HuH-7.5 (cell line): Measurements from ENCODE around the gene COASY.
A peak's percentile ranks its signal among the peaks of the same experiment; 100 is the strongest.

ENCODE experiments used
- DNase-seq: peaks from one replicate; pipeline ENCODE4 v3.0.0; 2011; ENCODE audit warnings: low spot score

The COASY gene

GRCh38 chr17:42574463-42574862 is 12.5 kb downstream of the COASY start:
- DNase-seq, result no peak

DNA sequence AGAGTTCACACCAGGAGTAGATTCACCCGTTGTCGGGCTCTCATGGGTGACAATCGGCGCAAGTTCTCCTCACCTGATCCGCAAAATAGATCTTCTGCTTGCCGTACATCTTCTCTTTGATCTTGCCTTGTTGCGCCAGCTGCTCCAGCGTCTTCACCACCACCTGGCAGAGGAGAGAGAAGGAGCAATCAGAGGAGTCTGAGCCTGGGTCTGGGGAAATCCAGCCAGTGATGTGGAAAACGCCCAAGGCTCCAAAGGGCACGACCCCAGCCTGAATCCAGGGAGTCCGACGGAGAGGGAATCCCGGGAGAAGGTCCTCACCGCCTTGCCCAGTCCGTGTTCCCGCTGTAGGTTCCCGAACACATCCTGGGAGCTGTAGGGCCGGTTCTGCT is 15.2 kb downstream of the COASY start:
- no peak for DNase-seq

DNA sequence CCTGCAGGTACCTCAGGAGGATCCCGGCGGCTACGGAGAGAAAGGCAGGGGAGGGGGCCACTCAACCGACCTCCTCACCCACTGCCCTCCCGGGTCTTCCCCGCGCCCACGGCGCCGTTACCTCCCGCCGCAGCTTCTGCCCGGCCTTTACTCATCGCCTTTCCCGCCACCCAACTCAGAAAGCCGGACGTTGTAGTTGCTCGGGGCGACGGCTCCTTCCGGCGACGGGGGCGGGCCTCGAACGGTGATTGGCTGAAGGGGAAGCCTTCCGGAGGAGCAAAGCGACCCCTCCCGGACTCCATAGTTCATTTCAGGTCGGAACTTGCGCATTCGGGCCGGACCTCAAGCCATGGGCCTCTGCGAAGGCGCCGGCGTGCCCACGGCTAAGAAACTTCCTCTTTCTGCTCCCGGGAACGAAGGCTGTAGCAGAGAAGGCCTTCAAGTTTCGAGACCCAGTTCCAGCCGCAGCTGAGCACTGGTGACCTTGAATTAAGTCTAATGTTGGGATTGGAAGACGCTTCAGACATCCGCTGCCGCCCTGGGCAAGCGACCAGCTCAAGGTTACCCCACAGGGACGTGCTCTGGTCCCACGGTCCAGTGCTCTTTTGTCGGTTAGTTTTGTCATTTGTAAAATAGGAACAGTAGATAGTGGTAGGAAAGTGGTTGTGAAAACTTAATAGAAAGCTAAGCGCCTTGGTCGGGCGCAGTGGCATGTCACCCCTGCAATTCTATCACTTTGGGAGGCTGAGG is 15.8 kb downstream of the COASY start, which contains the start of gene PSMC3IP:
Gene PSMC3IP, minus strand, starts transcription at position 198 of the 750 bp plus-strand sequence. Its CDS starts 43 bp downstream, at position 155.
- DNase-seq, result peak; percentile 92

GRCh38 chr17:42578282-42578869 is 16.4 kb downstream of the COASY start:
- peak; percentile 82 for DNase-seq

DNA sequence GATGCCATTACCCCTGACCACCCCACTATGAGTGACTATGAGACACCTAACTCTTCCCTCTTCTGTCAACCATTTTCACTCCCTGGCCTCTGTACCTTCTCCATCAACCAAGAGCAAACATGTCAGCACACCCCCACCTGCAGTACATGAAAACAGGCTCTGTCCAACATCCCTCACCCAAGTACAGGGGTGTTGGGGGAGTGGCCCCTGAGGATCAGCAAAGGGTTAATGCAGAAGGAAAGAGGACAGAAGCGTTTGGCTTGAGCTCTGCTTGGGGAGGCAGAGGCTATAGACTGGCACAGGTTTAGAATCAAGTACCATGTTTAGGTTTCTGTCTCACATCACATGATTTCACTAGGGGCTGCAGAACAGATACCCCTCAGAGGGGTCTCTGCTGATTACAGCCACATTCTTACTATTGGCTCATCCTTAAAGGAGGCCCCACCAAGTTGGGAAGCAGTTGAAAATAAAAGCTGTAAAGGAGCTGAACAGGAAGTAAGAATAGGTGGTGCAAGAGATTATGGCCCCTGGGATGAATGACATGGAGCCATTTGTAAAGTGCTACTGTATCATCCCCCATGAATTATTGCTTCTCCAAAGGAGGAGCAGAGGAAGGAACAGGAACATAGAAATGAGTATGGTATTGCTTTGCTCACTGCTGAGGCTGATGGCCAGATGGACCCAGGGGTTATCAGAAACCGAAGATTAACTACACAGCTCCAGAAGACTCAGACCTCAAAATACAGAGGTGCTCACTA is 18.0 kb downstream of the COASY start:
- DNase-seq, result no peak

DNA sequence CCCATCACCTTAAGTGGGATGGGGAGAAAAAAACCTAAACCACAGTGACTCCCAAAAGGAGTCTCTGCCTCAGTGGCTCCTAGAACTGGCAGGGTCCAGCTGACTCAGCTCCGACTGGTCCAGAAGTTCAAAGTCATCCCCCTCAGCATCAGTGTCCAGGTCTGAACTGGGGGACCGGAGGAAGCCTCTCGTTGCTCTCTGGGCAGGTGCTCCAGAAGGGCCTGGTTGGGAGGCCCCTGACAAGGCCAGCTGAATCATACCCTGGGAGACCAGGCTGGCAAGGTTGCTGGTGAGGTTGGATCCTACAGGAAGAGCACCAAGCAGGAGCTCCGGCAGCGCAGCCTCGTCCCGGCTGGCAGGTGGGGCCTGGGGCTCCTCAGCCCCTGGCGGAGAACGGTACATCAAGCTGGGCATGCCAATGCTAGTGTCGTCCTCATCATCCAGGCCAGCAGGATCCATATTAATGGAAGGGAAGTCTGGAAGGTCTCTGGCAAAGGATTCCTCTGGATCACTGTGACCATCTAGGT is 19.9 kb downstream of the COASY start:
- DNase-seq, result no peak

GRCh38 chr17:42584880-42585279 is 22.9 kb downstream of the COASY start:
- DNase-seq, result no peak

- DNase-seq, result no peak
These were observed 23.4 kb downstream of the COASY start for GRCh38 chr17:42585353-42585752.

DNA sequence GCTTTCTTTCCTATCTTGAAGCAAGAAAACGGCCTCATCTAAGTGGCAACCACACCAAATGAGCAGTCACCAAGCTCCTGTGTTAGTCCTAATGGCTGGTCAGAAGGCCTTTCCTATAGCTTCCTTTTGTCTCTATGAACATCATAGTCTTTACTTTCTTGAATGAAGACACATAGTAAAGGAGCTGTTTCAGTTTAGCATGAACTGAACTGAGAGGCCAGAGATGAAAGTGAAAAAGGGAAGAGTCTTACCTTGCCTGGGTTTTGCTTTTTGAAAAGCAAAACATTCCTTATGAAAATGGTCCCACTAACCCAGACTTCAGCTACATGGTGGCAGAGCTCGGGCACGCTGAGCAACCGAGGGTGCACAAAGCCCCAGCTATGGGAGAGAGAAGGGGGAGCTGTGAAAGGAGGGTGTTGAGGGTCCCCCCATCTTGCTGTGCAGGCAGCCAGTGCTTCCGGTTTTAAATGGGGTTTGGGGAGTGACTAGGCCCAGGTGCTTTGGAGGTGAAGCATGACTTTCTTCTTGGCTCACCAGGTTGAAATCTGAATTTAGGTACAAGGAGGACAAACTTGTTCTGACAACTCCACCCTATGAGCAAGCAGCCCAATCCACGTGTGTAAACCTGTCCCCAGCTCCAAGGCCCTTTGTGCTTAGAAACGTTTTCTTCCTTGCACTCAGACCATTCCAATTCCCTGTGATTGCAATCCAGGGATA is 24.7 kb downstream of the COASY start:
- no peak for DNase-seq

DNA sequence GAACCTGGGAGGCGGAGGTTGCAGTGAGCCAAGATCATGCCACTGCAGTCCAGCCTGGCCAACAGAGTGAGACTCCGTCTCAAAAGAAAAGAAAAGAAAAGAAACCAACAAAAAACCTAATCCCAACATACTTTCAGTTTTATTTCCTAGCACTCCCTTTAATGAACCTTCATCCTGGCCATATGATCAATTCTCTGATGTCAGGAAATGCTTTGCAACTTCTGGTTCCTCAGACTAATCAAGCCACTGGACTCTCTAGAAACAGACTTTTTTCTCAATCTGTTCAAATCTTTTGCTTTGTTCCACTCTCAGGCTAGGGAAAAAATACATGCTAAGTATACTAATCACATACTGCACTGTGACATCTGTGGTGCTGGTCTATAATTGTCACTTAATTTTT is 28.9 kb downstream of the COASY start:
- no peak for DNase-seq

GRCh38 chr17:42591411-42591810 is 29.5 kb downstream of the COASY start:
- DNase-seq, result no peak

GRCh38 chr17:42596386-42596785 is 34.4 kb downstream of the COASY start:
- no peak for DNase-seq

DNA sequence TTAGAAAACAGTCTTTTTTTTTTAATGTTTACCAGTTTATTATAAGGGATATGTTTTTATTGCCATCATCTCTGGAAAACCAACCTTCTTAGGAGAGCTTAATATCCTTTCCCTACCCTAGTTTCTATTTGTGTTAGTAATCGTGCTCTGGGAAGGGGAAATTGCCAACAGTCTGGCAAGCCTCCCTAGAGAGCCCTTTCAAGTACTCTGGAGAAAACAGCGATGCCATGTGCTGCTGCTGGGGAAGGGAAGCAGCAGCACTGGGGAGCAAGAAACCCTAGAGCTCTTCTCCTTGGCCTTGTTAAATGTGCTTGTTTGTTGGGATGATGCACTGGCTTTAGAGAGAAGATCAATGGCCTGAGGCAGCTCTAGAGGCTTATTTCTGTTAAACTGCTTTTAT is 37.0 kb downstream of the COASY start:
- DNase-seq, result no peak

- no peak for DNase-seq
These were observed 41.4 kb downstream of the COASY start for GRCh38 chr17:42603318-42603717.

- no peak for DNase-seq
These were observed 45.8 kb downstream of the COASY start for GRCh38 chr17:42607769-42608168.

- no peak for DNase-seq
These were observed 46.6 kb downstream of the COASY start for GRCh38 chr17:42608305-42609181.

DNA sequence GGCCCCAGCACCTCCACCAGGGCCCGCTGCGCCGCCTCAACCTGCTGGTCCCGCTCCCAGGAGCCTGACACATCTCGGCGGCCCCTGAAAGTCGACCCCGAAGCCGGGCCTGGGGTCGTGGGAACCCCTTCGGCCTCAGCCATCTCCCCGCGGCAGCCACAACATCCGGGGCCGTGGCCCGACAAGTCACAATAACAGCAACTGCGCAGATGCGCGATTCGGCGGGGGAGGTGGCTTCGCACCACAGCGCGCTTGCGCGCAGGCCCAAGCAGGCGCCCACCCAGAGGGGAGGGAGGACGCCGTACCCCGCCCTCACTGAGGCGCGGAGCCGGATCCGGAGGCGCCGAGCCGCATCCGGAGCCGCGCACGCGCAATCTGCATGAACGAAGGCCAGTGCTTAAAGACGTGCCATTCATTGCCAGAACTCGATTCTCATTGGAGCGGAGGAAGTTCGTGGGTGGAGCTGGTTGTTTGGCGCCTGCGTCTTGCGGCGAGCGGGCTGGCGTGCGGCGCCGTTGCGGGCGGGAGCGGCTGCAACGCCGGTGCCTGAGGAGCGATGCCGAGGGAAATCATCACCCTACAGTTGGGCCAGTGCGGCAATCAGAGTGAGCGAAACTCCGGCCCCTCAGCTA is 47.4 kb downstream of the COASY start, which contains the start of the genes RETREG3 and TUBG1:
Gene RETREG3, minus strand, starts transcription at position 193 of the 632 bp plus-strand sequence. Its CDS starts 50 bp downstream, at position 143.
Gene TUBG1, plus strand, starts transcription at position 502 of the 632 bp plus-strand sequence. Its CDS starts 55 bp downstream, at position 557.
- peak; percentile 93 for DNase-seq

- peak; percentile 28 for DNase-seq
These were observed 48.2 kb downstream of the COASY start for GRCh38 chr17:42609814-42610801.

- DNase-seq, result no peak
These were observed 50.1 kb downstream of the COASY start for GRCh38 chr17:42612013-42612412.
